Liver (tissue), 9 donors: ENCODE results near the gene AIG1. TPM values are rescaled to one million over a fixed set of nuclear protein-coding genes. Genes with fewer than 3 reads are reported as not detected.

Source experiments
- DNase-seq: peaks from one replicate; pipeline ENCODE4 v3.0.0-alpha.2; 2017; ENCODE audit warnings: low spot score
- H3K27ac ChIP-seq, 2 donors: one replicate each; pipeline ENCODE4 v1.7.0; 2013; ENCODE audit warnings: inconsistent platforms in 2 of 2, low read length in 2 of 2, control low read depth in 1 of 2, low read depth in 1 of 2, mild to moderate bottlenecking in 1 of 2
- H3K27me3 ChIP-seq, 4 donors: one replicate each; pipeline versions ENCODE4 v1.6.1 to v1.7.0; 2013; ENCODE audit warnings: low read length in 3 of 4, inconsistent platforms in 1 of 4, mild to moderate bottlenecking in 1 of 4, moderate library complexity in 1 of 4; ENCODE audit not compliant: control insufficient read depth in 4 of 4, insufficient read depth in 4 of 4
- H3K36me3 ChIP-seq, 4 donors: one replicate each; pipeline versions ENCODE4 v1.6.1 to v1.7.0; 2013; ENCODE audit warnings: low read length in 3 of 4, mild to moderate bottlenecking in 3 of 4, low read depth in 1 of 4, moderate library complexity in 1 of 4; ENCODE audit not compliant: control insufficient read depth in 4 of 4, insufficient read depth in 3 of 4
- H3K4me1 ChIP-seq, 4 donors: one replicate each; pipeline versions ENCODE4 v1.6.1 to v1.7.0; 2013; ENCODE audit warnings: low read length in 3 of 4, mild to moderate bottlenecking in 3 of 4, moderate library complexity in 1 of 4; ENCODE audit not compliant: control insufficient read depth in 4 of 4, insufficient read depth in 4 of 4
- H3K4me3 ChIP-seq, 3 donors: one replicate each; pipeline versions ENCODE4 v1.6.1 to v1.7.0; 2013; ENCODE audit warnings: low read length in 3 of 3, control low read depth in 1 of 3, low read depth in 1 of 3, mild to moderate bottlenecking in 1 of 3
- H3K9ac ChIP-seq, 2 donors: one replicate each; pipeline ENCODE4 v1.7.0; 2013; ENCODE audit warnings: low read length in 2 of 2, mild to moderate bottlenecking in 2 of 2, moderate library complexity in 2 of 2, control low read depth in 1 of 2, low read depth in 1 of 2
- H3K9me3 ChIP-seq, 4 donors: one replicate each; pipeline versions ENCODE4 v1.6.1 to v1.7.0; 2013; ENCODE audit warnings: low read length in 3 of 4; ENCODE audit not compliant: control insufficient read depth in 4 of 4
- EGR1 ChIP-seq, 2 donors: IDR thresholded peaks; 2 replicates each; pipeline ENCODE4 v1.6.1; 2016 to 2018; ENCODE audit warnings: antibody characterized with exemption in 2 of 2, low read depth in 2 of 2
- FOXA1 ChIP-seq: IDR thresholded peaks from 2 replicates; pipeline ENCODE4 v1.6.1; 2016; ENCODE audit warnings: antibody characterized with exemption
- FOXA2 ChIP-seq: IDR thresholded peaks from 2 replicates; pipeline ENCODE4 v1.6.1; 2016; ENCODE audit warnings: antibody characterized with exemption
- GABPA ChIP-seq, 2 donors: IDR thresholded peaks in 1 of 2; conservative IDR thresholded peaks in 1 of 2; 2 replicates each; pipeline ENCODE4 v1.6.1; 2016; ENCODE audit warnings: antibody characterized with exemption in 2 of 2, mild to moderate bottlenecking in 1 of 2, moderate library complexity in 1 of 2
- HNF4A ChIP-seq, 2 donors: conservative IDR thresholded peaks; 2 replicates each; pipeline ENCODE4 v1.6.1; 2016; ENCODE audit warnings: antibody characterized with exemption in 2 of 2, mild to moderate bottlenecking in 2 of 2
- HNF4G ChIP-seq: IDR thresholded peaks from 2 replicates; pipeline ENCODE4 v1.6.1; 2016; ENCODE audit warnings: antibody characterized with exemption
- NR2F2 ChIP-seq: IDR thresholded peaks from 2 replicates; pipeline ENCODE4 v1.6.1; 2016; ENCODE audit warnings: antibody characterized with exemption
- RAD21 ChIP-seq, 2 donors: IDR thresholded peaks; 2 replicates each; pipeline ENCODE4 v1.6.1; 2016; ENCODE audit warnings: antibody characterized with exemption in 2 of 2, mild to moderate bottlenecking in 2 of 2
- REST ChIP-seq: IDR thresholded peaks from 2 replicates; pipeline ENCODE4 v1.6.1; 2016; ENCODE audit warnings: antibody characterized with exemption, mild to moderate bottlenecking
- RXRA ChIP-seq, 2 donors: IDR thresholded peaks; 2 replicates each; pipeline ENCODE4 v1.6.1; 2017 to 2018; ENCODE audit warnings: antibody characterized with exemption in 2 of 2, mild to moderate bottlenecking in 1 of 2
- SP1 ChIP-seq: IDR thresholded peaks from 2 replicates; pipeline ENCODE4 v1.6.1; 2018; ENCODE audit warnings: antibody characterized with exemption, mild to moderate bottlenecking
- TAF1 ChIP-seq: conservative IDR thresholded peaks from 2 replicates; pipeline ENCODE4 v1.6.1; 2016; ENCODE audit warnings: antibody characterized with exemption, mild to moderate bottlenecking
- YY1 ChIP-seq: IDR thresholded peaks from 2 replicates; pipeline ENCODE4 v1.6.1; 2016; ENCODE audit warnings: antibody characterized with exemption, mild to moderate bottlenecking
- polyA plus RNA-seq, 2 donors: library from polyadenylated mRNA; stranded (reverse) in 1 of 2; unstranded in 1 of 2; fragments of 200-250 nt in 1 of 2; fragments of >200 nt in 1 of 2; fragmentation: Nextera tagmentation in 1 of 2; extraction: Ambion mirVana in 1 of 2; gene quantifications; one replicate each; pipeline versions ENCODE4 v1.2.1 to v1.2.3, GENCODE V29; 2013 to 2015
- total RNA-seq, 2 donors: library from RNA; depleted of rRNA; stranded (reverse); fragments of >200 nt; gene quantifications; one replicate each; pipeline ENCODE4 v1.2.3, GENCODE V29; 2014
- TF ChIP-seq, protein P1 (sequence below): IDR thresholded peaks from 2 replicates; pipeline ENCODE4 v1.6.1; 2016; ENCODE audit warnings: antibody characterized with exemption
- TF ChIP-seq, protein P2 (sequence below): IDR thresholded peaks from 2 replicates; pipeline ENCODE4 v1.6.1; 2016; ENCODE audit warnings: antibody characterized with exemption
- donor health status: healthy.
- donor health status: healthy.
- donor health status: healthy.
- donor health status: healthy.
- donor health status: healthy.

AIG1 gene
- total and polyA plus RNA-seq, 4 donors: 74.8 to 169 (median 121) TPM

DNA sequence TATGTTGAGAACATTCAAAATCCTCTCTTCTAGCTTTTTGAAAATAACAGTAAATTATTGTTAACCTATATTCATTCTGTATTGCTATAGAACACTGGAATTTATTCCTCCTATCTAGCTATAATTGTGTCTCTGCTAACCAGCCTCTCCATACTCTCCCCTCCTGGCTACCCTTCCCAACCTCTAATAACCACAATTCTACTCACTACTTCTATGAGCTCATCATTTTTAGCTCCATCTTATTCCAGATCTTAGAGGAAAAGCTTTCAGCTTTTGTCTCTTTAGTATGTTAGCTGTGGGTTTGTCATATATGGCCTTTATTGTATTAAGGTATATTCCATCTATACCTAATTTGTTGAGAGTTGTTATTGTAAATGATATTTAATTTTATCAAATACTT is 108.8 kb downstream of the AIG1 start:
- DNase-seq: no peak
- no peak overlapping the region for H3K27ac ChIP-seq
- no peaks in the 10 kb centered on the region for H3K27me3 ChIP-seq
- H3K9ac ChIP-seq: no peak overlapping the region
- no peak overlapping the region for H3K4me3 ChIP-seq
- H3K9me3 ChIP-seq: no peaks in the 10 kb centered on the region
- TF ChIP-seq EGR1 (IDR thresholded peaks at IDR 0.05; ENCODE audit: low read depth in 2 of 2): no peak
- TF ChIP-seq REST: no peak
- no peak for TF ChIP-seq YY1
- TF ChIP-seq FOXA2: no peak
- no peak for TF ChIP-seq HNF4G
- TF ChIP-seq RXRA (IDR thresholded peaks at IDR 0.05): no peak
- no peak for TF ChIP-seq TAF1
- no peak for TF ChIP-seq NR2F2
- TF ChIP-seq, protein P1, sequence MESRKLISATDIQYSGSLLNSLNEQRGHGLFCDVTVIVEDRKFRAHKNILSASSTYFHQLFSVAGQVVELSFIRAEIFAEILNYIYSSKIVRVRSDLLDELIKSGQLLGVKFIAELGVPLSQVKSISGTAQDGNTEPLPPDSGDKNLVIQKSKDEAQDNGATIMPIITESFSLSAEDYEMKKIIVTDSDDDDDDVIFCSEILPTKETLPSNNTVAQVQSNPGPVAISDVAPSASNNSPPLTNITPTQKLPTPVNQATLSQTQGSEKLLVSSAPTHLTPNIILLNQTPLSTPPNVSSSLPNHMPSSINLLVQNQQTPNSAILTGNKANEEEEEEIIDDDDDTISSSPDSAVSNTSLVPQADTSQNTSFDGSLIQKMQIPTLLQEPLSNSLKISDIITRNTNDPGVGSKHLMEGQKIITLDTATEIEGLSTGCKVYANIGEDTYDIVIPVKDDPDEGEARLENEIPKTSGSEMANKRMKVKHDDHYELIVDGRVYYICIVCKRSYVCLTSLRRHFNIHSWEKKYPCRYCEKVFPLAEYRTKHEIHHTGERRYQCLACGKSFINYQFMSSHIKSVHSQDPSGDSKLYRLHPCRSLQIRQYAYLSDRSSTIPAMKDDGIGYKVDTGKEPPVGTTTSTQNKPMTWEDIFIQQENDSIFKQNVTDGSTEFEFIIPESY: no peak
- TF ChIP-seq FOXA1: no peak
- TF ChIP-seq RAD21 (IDR thresholded peaks at IDR 0.05): no peak
- no peak for TF ChIP-seq HNF4A (conservative IDR thresholded peaks at IDR 0.05)
- H3K4me1 ChIP-seq: no peaks in the 10 kb centered on the region
- H3K36me3 ChIP-seq: peaks cover 2 to 34% (median 18%) of the 10 kb centered on the region in 4 donors

DNA sequence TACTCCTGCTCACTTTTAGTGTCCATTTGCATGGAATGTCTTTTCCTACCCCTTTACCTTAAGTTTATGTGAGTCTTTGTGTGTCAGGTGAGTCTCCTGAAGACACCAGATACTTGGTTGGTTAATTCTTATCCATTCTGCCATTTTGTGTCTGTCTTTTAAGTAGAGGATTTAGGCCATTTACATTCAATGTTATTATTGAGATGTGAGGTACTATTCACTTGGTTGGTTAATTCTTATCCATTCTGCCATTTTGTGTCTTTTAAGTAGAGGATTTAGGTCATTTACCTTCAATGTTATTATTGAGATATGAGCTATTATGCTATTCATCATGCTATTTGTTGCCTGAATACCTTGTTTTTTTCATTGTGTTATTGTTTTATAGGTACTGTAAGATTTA is 113.8 kb downstream of the AIG1 start:
- H3K4me1 ChIP-seq: peaks cover 0 to 7% (median 0%) of the 10 kb centered on the region in 4 donors
- H3K27ac ChIP-seq: no peak overlapping the region
- H3K4me3 ChIP-seq: no peak overlapping the region
- no peak for TF ChIP-seq SP1
- TF ChIP-seq YY1: no peak
- TF ChIP-seq GABPA (IDR thresholded peaks at IDR 0.05 in 1 of 2, conservative IDR thresholded peaks at IDR 0.05 in 1 of 2): no peak
- TF ChIP-seq HNF4A (conservative IDR thresholded peaks at IDR 0.05): no peak
- no peak for TF ChIP-seq NR2F2
- TF ChIP-seq TAF1: no peak
- TF ChIP-seq, protein P1: no peak
- TF ChIP-seq RAD21 (IDR thresholded peaks at IDR 0.05): no peak
- TF ChIP-seq, protein P2, sequence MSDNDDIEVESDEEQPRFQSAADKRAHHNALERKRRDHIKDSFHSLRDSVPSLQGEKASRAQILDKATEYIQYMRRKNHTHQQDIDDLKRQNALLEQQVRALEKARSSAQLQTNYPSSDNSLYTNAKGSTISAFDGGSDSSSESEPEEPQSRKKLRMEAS: no peak
- no peak for TF ChIP-seq HNF4G
- H3K9me3 ChIP-seq: no peaks in the 10 kb centered on the region
- no peak for DNase-seq
- no peak overlapping the region for H3K9ac ChIP-seq
- H3K27me3 ChIP-seq: no peaks in the 10 kb centered on the region
- peaks cover 1 to 16% (median 4%) of the 10 kb centered on the region in 4 donors for H3K36me3 ChIP-seq
